Neural progenitor cell (in vitro differentiated cells): Measurements from ENCODE around the gene PCCA.

Experiments used
- CTCF ChIP-seq: fragments of 200-600 bp; sonication (generic); IDR thresholded peaks from 2 replicates; pipeline ENCODE4 v1.5.1; 2017; ENCODE audit warnings: antibody characterized with exemption, mild to moderate bottlenecking
- EZH2 ChIP-seq: fragments of 200-600 bp; sonication (generic); IDR thresholded peaks from 2 replicates; pipeline ENCODE4 v1.6.1; 2017; ENCODE audit warnings: antibody characterized with exemption, mild to moderate bottlenecking, moderate library complexity
- EZH2phosphoT487 ChIP-seq: fragments of 200-600 bp; sonication (generic); IDR thresholded peaks from 2 replicates; pipeline ENCODE4 v1.6.1; 2017; ENCODE audit warnings: antibody characterized with exemption

GRCh38 chr13:100530671-100531213, 441.8 kb downstream of the PCCA start:
- no peak for TF ChIP-seq EZH2
- TF ChIP-seq CTCF = no peak
- TF ChIP-seq EZH2phosphoT487 = no peak
